H1 (cell line): ENCODE data around the gene PPP2R2C. TPM values are rescaled to one million over a fixed set of nuclear protein-coding genes. Genes with fewer than 3 reads are reported as not detected.

Experiments
- BACH1 ChIP-seq: IDR thresholded peaks from 2 replicates; pipeline ENCODE4 v1.6.1; 2012; ENCODE audit warnings: low read length, improper control_type of control experiment
- polyA plus RNA-seq, 7 experiments: library from polyadenylated mRNA; depleted of rRNA in 3 of 7; stranded (reverse) in 5 of 7; unstranded in 2 of 7; fragments of >200 nt in 5 of 7; fragments of 200-250 nt in 2 of 7; gene quantifications; 1 replicate in 5 of 7; 2 replicates in 1 of 7; 4 replicates in 1 of 7; pipeline versions ENCODE4 v1.2.1 to v1.2.3, GENCODE V29; 2011 to 2013; ENCODE audit warnings: missing spikeins in 2 of 7, mixed read lengths in 2 of 7
- total RNA-seq: library from RNA; stranded (reverse); fragmentation: NEBNext Ultra II Directional; extraction: Animal tissue kit (Norgen Biotek cat#: 25700); gene quantifications from 2 replicates; pipeline ENCODE4 v1.2.1, GENCODE V29; 2021

The PPP2R2C gene
- total and polyA plus RNA-seq, 2 of the 8 experiments (the other 6 are each of a cell fraction or from before 2014, with no cell fraction given) = 6.4 TPM

DNA sequence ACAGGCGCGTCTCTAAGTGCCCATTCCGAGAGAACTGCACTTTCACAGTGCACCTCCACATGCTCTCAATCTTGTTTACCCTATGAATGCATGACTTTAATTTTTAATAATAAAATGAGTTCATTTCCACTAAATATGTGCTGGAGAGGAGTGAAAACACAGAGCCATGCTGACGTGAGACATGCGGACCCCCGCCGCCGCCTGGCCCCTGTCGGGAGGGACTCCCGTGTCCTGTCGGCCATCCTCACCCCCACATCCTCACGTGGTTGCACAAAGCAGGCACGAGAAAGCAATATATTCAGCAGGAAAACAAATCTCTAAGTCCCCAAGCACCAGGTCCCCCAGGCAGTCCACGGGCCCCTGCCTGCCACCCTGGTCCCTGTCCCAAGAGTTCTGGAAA, 23.1 kb downstream of the PPP2R2C start (continued):
- TF ChIP-seq BACH1 = no peak
